LHCN-M2 (cell line): ENCODE measurements around the gene OR4C12. TPM values are rescaled to one million over a fixed set of nuclear protein-coding genes. Genes with fewer than 3 reads are reported as not detected.
A peak's percentile ranks its signal among the peaks of the same experiment; 100 is the strongest.
"Not testable (repeated sequence)": the region's sequence is repeated elsewhere in the genome, so short reads cannot be mapped to it uniquely, and the experiment has no call there.

Experiments used
- DNase-seq: peaks from one replicate; pipeline ENCODE4 v3.0.0-alpha.2; 2012; ENCODE audit warnings: low read depth
- polyA plus RNA-seq: library from polyadenylated mRNA; unstranded; fragments of >200 nt; gene quantifications from one replicate; pipeline ENCODE4 v1.2.1, GENCODE V29; 2012; ENCODE audit warnings: missing spikeins
- total RNA-seq: library from RNA; depleted of rRNA; stranded (reverse); fragments of >200 nt; gene quantifications from 2 replicates; pipeline ENCODE4 v1.2.3, GENCODE V29; 2014; rRNA removed

OR4C12 gene
- not detected in 2 replicates for total RNA-seq
- not detected for polyA plus RNA-seq

GRCh38 chr11:49982435-49982834 lies at the start of gene OR4C12:
Gene OR4C12, minus strand, starts transcription at chr11:49982535. Its CDS starts 34 bp downstream, at chr11:49982501.
- DNase-seq = not testable (repeated sequence)

GRCh38 chr11:50030193-50030592 lies 47.9 kb upstream of the OR4C12 start:
- no peak for DNase-seq

- peak; percentile 44 for DNase-seq
These were observed 13.2 kb upstream of the OR4C12 start for GRCh38 chr11:49995565-49995964.

GRCh38 chr11:49973439-49973838 lies 8.9 kb downstream of the OR4C12 start:
- DNase-seq = not testable (repeated sequence)

- no peak for DNase-seq
These were observed 30.2 kb downstream of the OR4C12 start, which contains the start of gene OR4C13 for GRCh38 chr11:49952091-49952490. Gene OR4C13, plus strand, starts transcription at chr11:49952391. Its CDS starts 32 bp downstream, at chr11:49952423.

GRCh38 chr11:49948701-49949100 lies 33.6 kb downstream of the OR4C12 start:
- not testable (repeated sequence) for DNase-seq

Other genes starting within 250 kb of the OR4C12 start
- not detected in 2 replicates for gene OR4C13, start 30.1 kb downstream of the OR4C12 start, total RNA-seq
- not detected in 2 replicates for gene OR4C45, start 50.3 kb upstream of the OR4C12 start, total RNA-seq